ENCODE measurements around the gene RASGRP3.

DNA sequence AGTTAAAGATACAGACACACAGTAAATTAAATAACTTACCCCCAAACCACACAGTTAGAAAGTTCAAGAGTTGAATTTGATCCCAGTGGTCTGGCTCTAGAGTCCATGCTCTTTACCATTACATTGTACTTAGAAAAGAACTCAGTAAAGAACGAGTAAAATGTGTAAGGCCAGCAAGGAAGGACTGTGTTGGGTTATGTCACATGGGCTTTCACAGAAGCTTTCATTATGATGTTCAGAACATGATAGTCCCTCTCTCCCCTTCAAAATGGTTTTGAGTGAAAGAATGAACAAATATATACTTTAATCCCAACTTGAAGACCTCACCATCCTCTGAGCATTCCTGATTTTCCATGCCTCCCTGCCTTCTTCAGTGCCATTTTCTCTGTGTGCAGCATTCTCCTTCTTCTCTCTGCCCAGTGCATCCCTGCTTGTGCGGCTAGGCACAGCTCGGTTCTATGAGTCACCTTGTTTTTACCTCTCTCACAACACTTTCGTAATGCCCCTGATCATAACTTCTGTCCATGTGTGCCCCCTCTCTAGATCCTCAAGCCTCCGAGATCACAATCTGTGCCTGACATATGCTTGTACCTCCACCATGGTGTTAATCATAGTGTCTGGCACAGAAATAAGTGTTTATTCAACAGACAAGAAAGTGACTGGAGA lies 22.0 kb downstream of the RASGRP3 start:
- TF ChIP-seq, protein P1, sequence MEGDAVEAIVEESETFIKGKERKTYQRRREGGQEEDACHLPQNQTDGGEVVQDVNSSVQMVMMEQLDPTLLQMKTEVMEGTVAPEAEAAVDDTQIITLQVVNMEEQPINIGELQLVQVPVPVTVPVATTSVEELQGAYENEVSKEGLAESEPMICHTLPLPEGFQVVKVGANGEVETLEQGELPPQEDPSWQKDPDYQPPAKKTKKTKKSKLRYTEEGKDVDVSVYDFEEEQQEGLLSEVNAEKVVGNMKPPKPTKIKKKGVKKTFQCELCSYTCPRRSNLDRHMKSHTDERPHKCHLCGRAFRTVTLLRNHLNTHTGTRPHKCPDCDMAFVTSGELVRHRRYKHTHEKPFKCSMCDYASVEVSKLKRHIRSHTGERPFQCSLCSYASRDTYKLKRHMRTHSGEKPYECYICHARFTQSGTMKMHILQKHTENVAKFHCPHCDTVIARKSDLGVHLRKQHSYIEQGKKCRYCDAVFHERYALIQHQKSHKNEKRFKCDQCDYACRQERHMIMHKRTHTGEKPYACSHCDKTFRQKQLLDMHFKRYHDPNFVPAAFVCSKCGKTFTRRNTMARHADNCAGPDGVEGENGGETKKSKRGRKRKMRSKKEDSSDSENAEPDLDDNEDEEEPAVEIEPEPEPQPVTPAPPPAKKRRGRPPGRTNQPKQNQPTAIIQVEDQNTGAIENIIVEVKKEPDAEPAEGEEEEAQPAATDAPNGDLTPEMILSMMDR (IDR thresholded peaks at IDR 0.05): no peak
- TF ChIP-seq POLR2A (IDR thresholded peaks at IDR 0.05): no peak

All from adrenal gland (tissue), 5 donors.